NCI-H2196 (cell line): ENCODE results near the gene EFCAB3.
"Not testable (repeated sequence)": the region's sequence is repeated elsewhere in the genome, so short reads cannot be mapped to it uniquely, and the experiment has no call there.

Experiments used
- DNase-seq: peaks from one replicate; lab custom pipeline; 2025; ENCODE audit not compliant: unreplicated experiment; lab: John Stamatoyannopoulos, UW

Gene EFCAB3

GRCh38 chr17:62458483-62458882 lies 78.1 kb downstream of the EFCAB3 start:
- DNase-seq: not testable (repeated sequence)

GRCh38 chr17:62464422-62464821 lies 84.1 kb downstream of the EFCAB3 start:
- DNase-seq: not testable (repeated sequence)

- not testable (repeated sequence) for DNase-seq
Measured at GRCh38 chr17:62465271-62465670, 84.9 kb downstream of the EFCAB3 start.
